ENCODE results near the gene CASP12.

DNA sequence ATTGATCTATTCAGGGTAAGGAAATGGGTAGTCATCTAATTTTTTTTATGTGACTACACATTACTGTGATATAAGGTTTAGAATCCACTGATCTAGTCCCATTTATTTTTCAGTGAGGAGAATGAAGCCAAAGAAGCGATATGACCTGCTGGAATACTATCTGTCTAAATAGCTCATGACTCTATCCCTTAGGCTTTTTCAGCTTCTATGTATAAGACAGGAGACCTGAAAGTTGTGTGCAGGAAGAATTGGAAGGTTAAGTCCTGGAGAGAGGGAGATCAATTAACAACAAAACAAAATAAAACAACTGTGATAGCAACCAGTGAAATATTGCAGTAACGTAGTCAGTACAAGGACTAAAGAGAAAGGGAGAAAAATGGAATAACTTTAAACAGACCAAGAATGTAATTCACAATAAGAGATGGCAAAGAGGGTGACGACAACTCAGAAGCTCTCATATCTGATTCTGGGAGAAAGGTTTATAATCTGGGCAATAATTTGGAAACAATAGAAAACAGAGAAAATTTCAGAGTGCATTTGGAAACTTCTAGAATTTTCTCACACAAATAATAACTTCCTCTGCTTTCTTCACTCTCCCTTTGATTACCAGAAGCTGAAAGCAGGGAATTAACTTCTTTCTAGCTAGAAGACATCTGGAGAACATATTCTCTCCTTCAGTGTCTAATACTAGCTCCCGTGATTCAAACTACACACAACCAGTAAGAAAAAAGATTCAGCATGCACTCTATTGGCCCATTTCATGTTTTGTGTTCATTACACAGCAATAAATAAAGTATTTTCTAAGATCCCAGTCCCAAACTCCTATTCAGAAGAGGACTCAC lies 19.2 kb upstream of the CASP12 start:
- no peak for TF ChIP-seq POLR2AphosphoS5 (IDR thresholded peaks at IDR 0.05; ENCODE audit: low read depth, low read length)
- TF ChIP-seq PAX5 (IDR thresholded peaks at IDR 0.05; ENCODE audit: insufficient read depth, low read length, severe bottlenecking): no peak
- TF ChIP-seq POLR2A (IDR thresholded peaks at IDR 0.05; ENCODE audit: low read depth, low read length): no peak
- no peak for TF ChIP-seq TAF1 (IDR thresholded peaks at IDR 0.05; ENCODE audit: low read depth, low read length)
- no peak for TF ChIP-seq POU2F2 (IDR thresholded peaks at IDR 0.05; ENCODE audit: low read depth, low read length)

Measured in GM12891 (cell line).